ENCODE data around the gene KHDC3L.

DNA sequence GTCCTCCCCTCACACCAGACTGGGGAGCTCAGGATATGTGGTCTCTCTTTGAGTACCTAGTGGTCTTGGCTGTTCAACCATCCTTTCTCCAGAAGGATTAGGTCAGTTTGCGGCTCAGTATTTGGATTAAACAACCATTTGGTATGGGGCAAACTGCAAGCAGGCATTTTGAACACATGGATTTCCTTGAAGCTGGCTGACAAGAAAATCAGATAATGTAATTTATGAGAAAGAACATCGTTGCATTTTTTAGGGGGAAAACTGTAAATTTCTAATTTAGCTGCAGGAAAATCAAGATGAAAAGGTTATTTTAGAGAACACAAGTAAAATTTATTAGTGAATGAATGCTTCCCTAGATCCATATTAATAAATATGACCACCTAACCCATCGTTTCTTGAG is 33.7 kb upstream of the KHDC3L start:
- TF ChIP-seq POLR2A (IDR thresholded peaks at IDR 0.05) = no peak
- TF ChIP-seq, protein P1, sequence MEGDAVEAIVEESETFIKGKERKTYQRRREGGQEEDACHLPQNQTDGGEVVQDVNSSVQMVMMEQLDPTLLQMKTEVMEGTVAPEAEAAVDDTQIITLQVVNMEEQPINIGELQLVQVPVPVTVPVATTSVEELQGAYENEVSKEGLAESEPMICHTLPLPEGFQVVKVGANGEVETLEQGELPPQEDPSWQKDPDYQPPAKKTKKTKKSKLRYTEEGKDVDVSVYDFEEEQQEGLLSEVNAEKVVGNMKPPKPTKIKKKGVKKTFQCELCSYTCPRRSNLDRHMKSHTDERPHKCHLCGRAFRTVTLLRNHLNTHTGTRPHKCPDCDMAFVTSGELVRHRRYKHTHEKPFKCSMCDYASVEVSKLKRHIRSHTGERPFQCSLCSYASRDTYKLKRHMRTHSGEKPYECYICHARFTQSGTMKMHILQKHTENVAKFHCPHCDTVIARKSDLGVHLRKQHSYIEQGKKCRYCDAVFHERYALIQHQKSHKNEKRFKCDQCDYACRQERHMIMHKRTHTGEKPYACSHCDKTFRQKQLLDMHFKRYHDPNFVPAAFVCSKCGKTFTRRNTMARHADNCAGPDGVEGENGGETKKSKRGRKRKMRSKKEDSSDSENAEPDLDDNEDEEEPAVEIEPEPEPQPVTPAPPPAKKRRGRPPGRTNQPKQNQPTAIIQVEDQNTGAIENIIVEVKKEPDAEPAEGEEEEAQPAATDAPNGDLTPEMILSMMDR (IDR thresholded peaks at IDR 0.05) = no peak
